Activated CD4-positive, alpha-beta T cell treated with anti-CD3 and anti-CD28 coated beads, Interleukin-2, amount 50 U/mL, for 48 hours (primary cell): ENCODE measurements around the gene CEMIP.

Experiments used
- DNase-seq, 2 experiments: peaks; one replicate each; pipeline ENCODE4 v3.0.0-alpha.2; 2020

The CEMIP gene

GRCh38 chr15:80830677-80831076 lies 51.5 kb downstream of the CEMIP start:
- DNase-seq = no peak

GRCh38 chr15:80831192-80831591 lies 52.0 kb downstream of the CEMIP start:
- DNase-seq = no peak

- DNase-seq = no peak
Observed at GRCh38 chr15:80831606-80832224, 52.5 kb downstream of the CEMIP start.

GRCh38 chr15:80832686-80833085 lies 53.5 kb downstream of the CEMIP start:
- no peak for DNase-seq

- DNase-seq = no peak
Observed at GRCh38 chr15:80834402-80834801, 55.2 kb downstream of the CEMIP start.

- no peak for DNase-seq
Observed at GRCh38 chr15:80834906-80835305, 55.7 kb downstream of the CEMIP start.

GRCh38 chr15:80835336-80835735 lies 56.2 kb downstream of the CEMIP start:
- no peak for DNase-seq

- DNase-seq = no peak
Observed at GRCh38 chr15:80836223-80836622, 57.1 kb downstream of the CEMIP start.

GRCh38 chr15:80837006-80837405 lies 57.8 kb downstream of the CEMIP start:
- no peak for DNase-seq

GRCh38 chr15:80838012-80838411 lies 58.8 kb downstream of the CEMIP start:
- DNase-seq = no peak

- no peak for DNase-seq
Observed at GRCh38 chr15:80838666-80839065, 59.5 kb downstream of the CEMIP start.

- DNase-seq = no peak
Observed at GRCh38 chr15:80839764-80840130, 60.6 kb downstream of the CEMIP start.

GRCh38 chr15:80840182-80841130 lies 61.3 kb downstream of the CEMIP start:
- no peak for DNase-seq

GRCh38 chr15:80841541-80841940 lies 62.4 kb downstream of the CEMIP start:
- DNase-seq = no peak

GRCh38 chr15:80844011-80844732 lies 65.0 kb downstream of the CEMIP start:
- DNase-seq = no peak

GRCh38 chr15:80846031-80846815 lies 67.1 kb downstream of the CEMIP start:
- no peak for DNase-seq

GRCh38 chr15:80849308-80849707 lies 70.1 kb downstream of the CEMIP start:
- no peak for DNase-seq

GRCh38 chr15:80850941-80851451 lies 71.8 kb downstream of the CEMIP start:
- DNase-seq = no peak

- DNase-seq = no peak
Observed at GRCh38 chr15:80852676-80853075, 73.5 kb downstream of the CEMIP start.

GRCh38 chr15:80854104-80854503 lies 74.9 kb downstream of the CEMIP start:
- no peak for DNase-seq

GRCh38 chr15:80855206-80855605 lies 76.0 kb downstream of the CEMIP start:
- DNase-seq = no peak

GRCh38 chr15:80856400-80856799 lies 77.2 kb downstream of the CEMIP start:
- DNase-seq = no peak
